Heart left ventricle (tissue), 16 donors: ENCODE measurements around the gene TEX38. TPM values are rescaled to one million over a fixed set of nuclear protein-coding genes. Genes with fewer than 3 reads are reported as not detected.
A peak's percentile ranks its signal among the peaks of the same experiment; 100 is the strongest.
"Not testable (repeated sequence)": the region's sequence is repeated elsewhere in the genome, so short reads cannot be mapped to it uniquely, and the experiment has no call there.

Experiments
- ATAC-seq, 4 donors: fragments of 200-7000 bp; cut with Tn5 transposase; one replicate each; pipeline ENCODE4 v1.9.1; 2020 to 2022; ENCODE audit warnings: moderate library complexity in 4 of 4, mild to moderate bottlenecking in 3 of 4, moderate number of reproducible peaks in 1 of 4
- DNase-seq, 5 donors: peaks; one replicate each; pipeline ENCODE4 v3.0.0-alpha.2; 2020
- H3K27ac ChIP-seq, 12 donors: fragments of 200-600 bp; sonication (generic) in 4 of 12; one replicate each; pipeline versions ENCODE4 v1.5.0 to v1.8.0; 2016 to 2022; ENCODE audit warnings: mild to moderate bottlenecking in 2 of 12
- H3K27me3 ChIP-seq, 9 donors: fragments of 200-600 bp; sonication (generic) in 2 of 9; one replicate each; pipeline versions ENCODE4 v1.5.1 to v1.8.0; 2016 to 2022; ENCODE audit warnings: mild to moderate bottlenecking in 3 of 9
- H3K36me3 ChIP-seq, 9 donors: fragments of 200-600 bp; sonication (generic) in 2 of 9; one replicate each; pipeline versions ENCODE4 v1.5.0 to v1.8.0; 2018 to 2022; ENCODE audit warnings: mild to moderate bottlenecking in 2 of 9
- H3K4me1 ChIP-seq, 12 donors: fragments of 200-600 bp; sonication (generic) in 4 of 12; one replicate each; pipeline versions ENCODE4 v1.5.0 to v1.8.0; 2016 to 2022; ENCODE audit warnings: mild to moderate bottlenecking in 3 of 12
- H3K4me3 ChIP-seq, 12 donors: fragments of 200-600 bp; sonication (generic) in 4 of 12; one replicate each; pipeline versions ENCODE4 v1.5.0 to v1.8.0; 2017 to 2022; ENCODE audit warnings: mild to moderate bottlenecking in 9 of 12, moderate library complexity in 4 of 12
- H3K9me3 ChIP-seq, 12 donors: fragments of 200-600 bp; sonication (generic) in 4 of 12; one replicate each; pipeline versions ENCODE4 v1.5.0 to v1.8.0; 2016 to 2022; ENCODE audit warnings: mild to moderate bottlenecking in 1 of 12
- POLR2A ChIP-seq, 2 donors: fragments of 450-650 bp; IDR thresholded peaks; one replicate each; pipeline ENCODE4 v1.6.1; 2017; ENCODE audit warnings: antibody characterized with exemption in 2 of 2, mild to moderate bottlenecking in 2 of 2, moderate library complexity in 2 of 2
- WGBS, 4 donors: extraction: QIAGEN DNeasy Blood & Tissue Kit in 2 of 4; methylation state at CpG; one replicate each; pipeline versions ENCODE4 v1.1.5 to v1.1.7; 2013 to 2018; 5-methylcytosine and 5-hydroxymethylcytosine counted together
- intact Hi-C, 10 donors: fragments of 100-400 bp; cut with DNase I; formaldehyde crosslinking; loops; one replicate each; pipeline versions ENCODE4 v1.11.1 to v1.14.2; 2022
- polyA plus RNA-seq, 2 donors: library from polyadenylated mRNA; stranded (reverse); fragments of 200-250 nt; gene quantifications; one replicate each; pipeline ENCODE4 v1.2.3, GENCODE V29; 2013
- total RNA-seq, 9 donors: library from RNA; depleted of rRNA in 2 of 9; stranded (reverse); fragments of >200 nt in 2 of 9; fragmentation: NEBNext Ultra II Directional in 3 of 9; extraction: Animal tissue kit (Norgen Biotek cat#: 25700) in 3 of 9; gene quantifications; one replicate each; pipeline versions ENCODE4 v1.1.0 to v1.2.4, GENCODE V29; 2016 to 2023
- TF ChIP-seq, protein P1 (sequence below), 12 donors: fragments of 200-600 bp; sonication (generic) in 4 of 12; IDR thresholded peaks; one replicate each; pipeline versions ENCODE4 v1.5.0 to v1.8.0; 2018 to 2022; ENCODE audit warnings: antibody characterized with exemption in 12 of 12, mild to moderate bottlenecking in 5 of 12
- donor health status: ischemic (EF 13 %, LVEDD 7.1; RV severe dilation, severe dysfunction).
- donor health status: healthy with polysubstance abuse.
- donor health status: DM: no; HTN: yes; CAD: no.
- donor health status: DM: no; HTN: no; CAD: no.
- donor health status: ischemic (EF 25% LVEDD 6.9; RV normal size, moderate dysfunction).
- donor health status: ischemic (EF 25% LVEDD 5.7; RV mildly dilated, moderate dysfunction).
- donor health status: healthy.
- donor health status: DM: yes; HTN: yes; CAD: no.
- donor health status: ischemic (EF 35%, LVEDD 5.7; RV mildly dilated, moderate dysfunction).
- donor health status: nonischemic (EF 11% LVEDD 7.7; RV severe dilation, severe dysfunction).
- donor health status: DM: yes; HTN: yes; CAD: no.
- donor health status: PGD.
- donor health status: ischemic (EF 29% LVEDD 5.4; RV normal size, mild dysfunction).
- donor health status: nonischemic (EF 23%, LVEDD 6.1; RV moderate dilation, normal function).

Gene TEX38
- total and polyA plus RNA-seq, 11 donors: 0.81 TPM; not detected in 10

DNA sequence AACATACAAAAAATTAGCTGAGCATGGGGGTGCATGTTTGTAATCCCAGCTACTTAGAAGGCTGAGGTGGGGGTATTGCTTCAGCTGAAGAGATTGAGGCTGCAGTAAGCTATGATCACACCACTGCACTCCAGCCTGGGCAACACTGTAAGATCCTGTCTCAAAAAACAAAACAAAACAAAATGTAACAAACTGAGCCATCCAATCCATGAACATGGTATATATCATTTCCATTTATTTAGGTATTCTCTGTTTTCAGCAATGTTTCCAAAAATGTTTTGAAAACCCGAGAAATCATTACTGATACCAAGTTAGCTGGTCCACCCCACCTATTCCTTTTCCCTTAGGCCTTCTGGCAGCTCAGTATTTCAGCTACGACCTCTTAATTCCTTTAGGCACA is 21.9 kb upstream of the TEX38 start:
- H3K36me3 ChIP-seq: peaks cover 0 to 90% (median 54%) of the 10 kb centered on the region in 9 donors
- no peak overlapping the region for H3K4me3 ChIP-seq
- no peaks in the 10 kb centered on the region for H3K27me3 ChIP-seq
- H3K4me1 ChIP-seq: peaks cover 0 to 6% (median 0%) of the 10 kb centered on the region in 12 donors
- WGBS, 4 donors: 97 to 100% (median 99%) methylated on average over 2 of the region's 2 CpGs
- H3K27ac ChIP-seq: no peak overlapping the region
- no peak for TF ChIP-seq POLR2A (IDR thresholded peaks at IDR 0.05)
- TF ChIP-seq, protein P1, sequence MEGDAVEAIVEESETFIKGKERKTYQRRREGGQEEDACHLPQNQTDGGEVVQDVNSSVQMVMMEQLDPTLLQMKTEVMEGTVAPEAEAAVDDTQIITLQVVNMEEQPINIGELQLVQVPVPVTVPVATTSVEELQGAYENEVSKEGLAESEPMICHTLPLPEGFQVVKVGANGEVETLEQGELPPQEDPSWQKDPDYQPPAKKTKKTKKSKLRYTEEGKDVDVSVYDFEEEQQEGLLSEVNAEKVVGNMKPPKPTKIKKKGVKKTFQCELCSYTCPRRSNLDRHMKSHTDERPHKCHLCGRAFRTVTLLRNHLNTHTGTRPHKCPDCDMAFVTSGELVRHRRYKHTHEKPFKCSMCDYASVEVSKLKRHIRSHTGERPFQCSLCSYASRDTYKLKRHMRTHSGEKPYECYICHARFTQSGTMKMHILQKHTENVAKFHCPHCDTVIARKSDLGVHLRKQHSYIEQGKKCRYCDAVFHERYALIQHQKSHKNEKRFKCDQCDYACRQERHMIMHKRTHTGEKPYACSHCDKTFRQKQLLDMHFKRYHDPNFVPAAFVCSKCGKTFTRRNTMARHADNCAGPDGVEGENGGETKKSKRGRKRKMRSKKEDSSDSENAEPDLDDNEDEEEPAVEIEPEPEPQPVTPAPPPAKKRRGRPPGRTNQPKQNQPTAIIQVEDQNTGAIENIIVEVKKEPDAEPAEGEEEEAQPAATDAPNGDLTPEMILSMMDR (IDR thresholded peaks at IDR 0.05): no peak
- DNase-seq (no peak), ATAC-seq (no peak)
- H3K9me3 ChIP-seq: peaks cover 0 to 25% (median 10%) of the 10 kb centered on the region in 12 donors
- intact Hi-C loops: no loop called here

DNA sequence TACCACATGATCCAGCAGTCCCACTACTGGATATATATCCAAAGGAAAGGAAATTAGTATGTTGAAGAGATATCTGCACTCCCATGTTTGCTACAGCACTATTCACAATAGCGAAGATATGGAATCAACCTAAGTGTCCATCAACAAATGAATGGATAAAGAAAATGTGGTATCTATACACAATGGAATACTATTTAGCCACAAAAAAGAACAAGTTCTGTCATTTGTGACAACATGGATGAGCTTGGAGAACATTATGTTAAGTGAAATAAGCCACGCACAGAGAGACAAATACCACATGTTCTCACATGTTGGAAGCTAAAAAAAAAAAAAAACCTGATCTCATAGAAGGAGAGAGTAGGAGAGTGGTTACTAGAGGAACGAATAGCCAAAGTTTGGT is 21.2 kb upstream of the TEX38 start:
- intact Hi-C loops: no loop called here
- H3K4me1 ChIP-seq: peaks cover 0 to 6% (median 0%) of the 10 kb centered on the region in 12 donors
- ATAC-seq (no peak), DNase-seq (no peak)
- no peak overlapping the region for H3K4me3 ChIP-seq
- no peaks in the 10 kb centered on the region for H3K27me3 ChIP-seq
- WGBS, 4 donors: 69 to 98% (median 96%) methylated on average over 3 of the region's 3 CpGs
- no peak overlapping the region for H3K27ac ChIP-seq
- H3K9me3 ChIP-seq: peaks cover 0 to 25% (median 10%) of the 10 kb centered on the region in 12 donors
- peaks cover 0 to 90% (median 61%) of the 10 kb centered on the region in 9 donors for H3K36me3 ChIP-seq
- TF ChIP-seq, protein P1 (IDR thresholded peaks at IDR 0.05): no peak
- no peak for TF ChIP-seq POLR2A (IDR thresholded peaks at IDR 0.05)

DNA sequence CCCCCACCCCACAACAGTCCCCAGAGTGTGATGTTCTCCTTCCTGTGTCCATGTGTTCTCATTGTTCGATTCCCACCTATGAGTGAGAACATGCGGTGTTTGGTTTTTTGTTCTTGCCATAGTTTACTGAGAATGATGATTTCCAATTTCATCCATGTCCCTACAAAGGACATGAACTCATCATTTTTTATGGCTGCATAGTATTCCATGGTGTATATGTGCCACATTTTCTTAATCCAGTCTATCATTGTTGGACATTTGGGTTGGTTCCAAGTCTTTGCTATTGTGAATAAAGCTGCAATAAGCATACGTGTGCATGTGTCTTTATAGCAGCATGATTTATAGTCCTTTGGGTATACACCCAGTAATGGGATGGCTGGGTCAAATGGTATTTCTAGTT is 20.5 kb upstream of the TEX38 start:
- DNase-seq, H3K27ac ChIP-seq, H3K4me1 ChIP-seq, intact Hi-C loops, H3K27me3 ChIP-seq, ATAC-seq, H3K4me3 ChIP-seq: not testable (repeated sequence)
- Histone ChIP-seq H3K36me3 (peaks cover 0 to 93% (median 67%) of the 10 kb centered on the region in 9 donors), H3K9me3 (peaks cover 0 to 25% (median 10%) of the 10 kb centered on the region in 12 donors)
- 88 to 100% (median 96%) methylated on average over 2 to 3 of the region's 3 CpGs for WGBS, 4 donors

DNA sequence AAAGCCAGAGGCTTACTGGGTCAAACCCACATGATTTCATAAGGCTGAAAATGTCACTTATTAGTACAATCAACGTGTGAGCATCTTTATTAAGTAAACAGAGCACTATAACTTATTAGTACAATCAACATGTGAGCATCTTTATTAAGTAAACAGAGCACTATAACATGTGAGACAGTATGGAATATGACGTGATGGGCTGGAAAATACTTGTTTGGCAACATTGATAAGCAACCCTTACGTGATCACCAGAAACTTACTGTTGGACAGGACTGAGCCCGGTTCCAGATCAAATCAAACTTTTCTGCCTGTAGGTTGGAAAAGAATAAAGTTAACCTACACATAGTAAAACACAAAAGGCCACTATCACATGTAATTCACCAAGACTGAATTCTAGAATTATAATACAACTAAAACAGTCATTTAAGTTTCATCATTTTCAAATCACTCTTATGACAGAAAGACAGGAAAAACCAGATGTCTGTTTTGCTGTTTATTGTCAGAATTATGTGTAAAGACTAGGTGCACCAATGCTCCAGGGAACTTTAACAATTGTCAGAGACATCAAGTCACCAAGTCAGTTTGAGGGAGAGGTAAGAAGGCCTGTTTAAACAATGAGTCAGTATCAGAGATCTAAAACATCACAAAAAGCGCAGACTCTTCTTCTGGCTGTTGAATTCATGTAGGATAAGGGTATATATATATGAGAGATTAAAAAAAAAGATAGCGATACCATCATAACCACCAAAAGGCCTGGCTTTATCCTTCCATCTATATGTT is 19.1 kb upstream of the TEX38 start:
- no peak for ATAC-seq
- intact Hi-C loops: no loop called here
- Histone ChIP-seq H3K4me3 (no peak overlapping the region), H3K27me3 (no peaks in the 10 kb centered on the region), H3K27ac (peak overlapping the region in 1 of 12 donors; percentile 77), H3K4me1 (peaks cover 0 to 12% (median 3%) of the 10 kb centered on the region in 12 donors), H3K36me3 (peaks cover 0 to 93% (median 77%) of the 10 kb centered on the region in 9 donors), H3K9me3 (peaks cover 0 to 22% (median 10%) of the 10 kb centered on the region in 12 donors)
- TF ChIP-seq POLR2A (IDR thresholded peaks at IDR 0.05): no peak
- TF ChIP-seq, protein P1 (IDR thresholded peaks at IDR 0.05): no peak
- WGBS, 4 donors: 64 to 79% (median 74%) methylated on average over 6 of the region's 6 CpGs
- DNase-seq: no peak
